GM21390 (cell line): ENCODE results near the gene NMNAT1.
"Not testable (repeated sequence)": the region's sequence is repeated elsewhere in the genome, so short reads cannot be mapped to it uniquely, and the experiment has no call there.

Experiments used
- ATAC-seq: cut with Tn5 transposase; IDR thresholded peaks from one replicate; pipeline ENCODE4 v1.9.1; 2021; ENCODE audit not compliant: unreplicated experiment

Gene NMNAT1

GRCh38 chr1:9917901-9918300 is 25.4 kb upstream of the NMNAT1 start:
- no peak for ATAC-seq

- no peak for ATAC-seq
These were observed 22.7 kb upstream of the NMNAT1 start for GRCh38 chr1:9920606-9921005.

- ATAC-seq, result no peak
These were observed 20.9 kb upstream of the NMNAT1 start for GRCh38 chr1:9922342-9922741.

GRCh38 chr1:9927259-9927658 is 16.0 kb upstream of the NMNAT1 start:
- ATAC-seq, result no peak

DNA sequence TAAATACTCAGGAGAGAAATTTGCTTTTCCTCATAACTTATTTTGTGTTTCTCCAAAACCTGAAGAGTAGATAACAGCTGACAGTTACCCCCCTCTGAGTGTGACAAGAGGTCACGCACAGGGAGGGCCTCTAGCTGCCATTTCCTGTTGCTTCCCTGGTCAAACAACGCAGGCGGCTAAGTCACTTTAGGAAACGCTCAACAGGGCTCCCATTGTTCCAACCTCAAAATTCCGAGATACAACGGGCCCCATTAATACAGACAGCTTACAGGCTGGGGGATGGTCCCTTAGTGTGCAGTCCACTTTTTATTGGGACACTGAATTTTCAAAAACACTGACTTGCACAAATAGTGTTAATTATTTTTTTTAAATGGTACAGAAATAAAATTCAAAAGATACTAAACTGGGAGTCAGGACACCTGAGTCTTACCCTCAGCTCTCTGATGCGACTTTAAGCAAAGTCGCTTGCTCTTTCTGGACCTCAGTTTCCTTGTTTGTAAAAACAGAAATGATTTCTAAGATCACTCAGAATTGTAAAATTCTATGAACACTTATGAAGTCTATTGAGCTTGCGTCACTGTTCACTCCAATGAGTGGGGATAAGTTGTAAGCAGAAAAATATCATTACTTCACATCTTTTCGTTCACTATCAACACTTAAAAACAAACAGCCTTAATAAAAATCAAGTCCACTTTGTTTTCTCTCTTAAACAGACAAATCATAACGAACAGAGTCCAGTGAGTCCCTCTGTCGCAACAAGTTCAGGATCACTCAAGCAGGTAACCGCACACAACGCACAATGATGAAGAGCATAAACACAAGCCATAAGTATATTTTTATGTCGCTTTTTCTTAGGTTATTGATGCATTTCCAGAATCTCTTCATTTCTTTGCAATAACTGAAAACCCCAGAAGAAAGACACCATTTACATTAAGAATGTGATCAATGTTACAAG is 13.6 kb upstream of the NMNAT1 start:
- ATAC-seq, result no peak

- peak; percentile 23 for ATAC-seq
These were observed 806 bp upstream of the NMNAT1 start for GRCh38 chr1:9942399-9942938.

GRCh38 chr1:9946315-9946714 is 3.0 kb downstream of the NMNAT1 start:
- no peak for ATAC-seq

DNA sequence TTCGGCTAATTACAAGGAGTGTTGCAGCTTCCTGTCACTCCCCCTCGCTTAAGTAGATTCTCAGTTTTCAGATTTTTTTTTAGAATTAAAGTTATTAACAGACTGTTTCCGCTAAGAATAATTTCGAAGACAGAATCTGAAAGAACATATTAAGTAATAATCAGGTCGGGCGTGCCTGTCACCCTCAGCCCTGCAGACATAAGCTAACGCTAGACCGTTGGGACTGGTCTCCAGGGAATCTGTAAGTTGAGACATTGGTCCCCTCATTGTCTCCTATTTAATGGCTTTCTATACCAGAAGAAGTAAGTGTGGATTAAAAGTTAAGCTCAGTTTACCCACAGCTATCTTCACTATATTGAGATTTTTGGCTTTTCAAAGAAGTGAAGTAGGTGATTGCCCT is 14.5 kb downstream of the NMNAT1 start:
- ATAC-seq, result no peak

- ATAC-seq, result no peak
These were observed 16.7 kb downstream of the NMNAT1 start for GRCh38 chr1:9960011-9960410.

DNA sequence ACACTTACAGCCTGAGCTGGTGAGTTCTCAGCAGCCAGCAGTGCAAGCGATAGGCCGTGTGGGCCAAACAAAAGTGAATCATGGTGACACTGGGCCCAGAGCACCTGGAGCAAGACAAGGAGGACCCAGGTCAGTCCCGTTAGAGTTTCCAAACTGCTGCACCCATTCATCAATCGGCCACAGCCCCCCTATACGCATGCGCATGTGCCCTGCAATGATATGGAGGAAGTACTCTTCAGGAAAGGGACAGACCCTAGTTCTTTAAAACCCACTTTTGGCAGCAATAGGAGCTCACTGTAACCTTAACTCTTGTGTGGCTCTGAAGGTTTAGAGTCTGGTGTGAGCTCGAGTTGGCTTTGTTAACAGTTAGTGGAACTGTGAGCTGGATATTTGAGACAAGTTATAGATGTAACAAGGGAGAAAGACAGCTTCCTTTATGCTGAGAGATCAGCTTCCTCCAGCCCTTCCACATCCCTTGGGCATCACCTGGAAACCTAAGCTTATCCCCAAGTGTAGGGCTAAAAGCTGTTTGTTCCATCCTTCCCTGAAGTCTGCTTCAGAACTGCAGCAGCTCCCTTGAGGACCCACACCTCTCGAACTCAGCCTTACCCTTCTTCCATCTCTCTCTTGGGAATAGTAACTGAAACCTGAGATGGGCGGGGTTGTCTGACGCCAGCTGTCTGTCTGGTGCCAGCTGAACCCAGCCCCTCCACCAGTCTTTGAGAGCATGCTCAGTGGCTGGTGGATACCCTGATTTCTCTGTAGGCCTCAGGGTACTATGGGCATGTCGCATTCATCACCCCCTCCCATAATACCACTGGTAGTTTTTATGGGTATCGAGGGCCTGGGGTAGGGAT is 17.7 kb downstream of the NMNAT1 start:
- no peak for ATAC-seq

- no peak for ATAC-seq
These were observed 41.0 kb downstream of the NMNAT1 start for GRCh38 chr1:9984253-9984652.

DNA sequence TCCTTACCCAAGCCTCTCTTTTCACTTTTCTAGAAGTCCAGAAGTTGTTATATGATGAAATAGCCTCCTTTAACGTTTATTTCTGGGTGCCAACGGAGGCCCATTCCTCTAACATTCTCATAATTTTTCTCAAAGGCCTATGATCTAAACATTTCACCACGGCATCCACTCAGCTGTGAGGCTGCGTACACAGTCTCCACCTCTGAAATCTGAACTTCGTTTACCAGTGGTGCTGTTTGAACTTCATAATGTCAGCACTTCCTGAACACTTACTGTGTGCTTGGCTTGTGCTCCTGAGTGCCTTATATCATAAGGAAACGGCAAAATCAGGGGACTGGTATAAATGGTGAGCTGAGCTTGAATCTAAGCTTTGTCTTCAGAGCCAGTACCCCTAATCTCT is 41.7 kb downstream of the NMNAT1 start:
- ATAC-seq, result no peak

- ATAC-seq, result no peak
These were observed 46.5 kb downstream of the NMNAT1 start for GRCh38 chr1:9989773-9990172.

- ATAC-seq, result no peak
These were observed 47.7 kb downstream of the NMNAT1 start for GRCh38 chr1:9990944-9991343.

- no peak for ATAC-seq
These were observed 49.6 kb downstream of the NMNAT1 start for GRCh38 chr1:9992910-9993309.

DNA sequence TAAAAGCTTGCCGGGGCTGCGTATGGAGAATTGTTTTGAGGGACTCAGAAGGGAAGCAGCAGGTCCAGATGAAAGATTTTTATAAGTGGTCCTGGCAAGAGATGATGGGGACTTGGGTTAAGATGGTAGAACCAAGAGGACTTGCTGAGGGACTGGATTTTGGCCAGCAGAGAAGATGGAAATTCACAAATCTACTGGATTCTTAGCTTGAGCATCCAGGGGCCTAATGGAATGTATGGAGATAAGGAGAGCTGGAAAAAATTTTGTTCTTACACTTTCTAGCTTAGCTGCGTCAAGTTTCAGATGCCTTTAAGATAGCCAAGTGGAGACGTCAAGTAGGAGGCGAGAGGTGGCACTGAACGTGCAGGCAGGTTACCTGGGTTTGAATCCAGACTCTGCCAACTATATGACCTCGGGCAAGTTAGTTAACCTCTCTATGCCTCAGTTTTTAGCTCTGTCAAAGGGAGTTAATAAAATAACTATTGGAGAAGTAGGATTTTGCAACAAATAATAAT is 50.3 kb downstream of the NMNAT1 start:
- ATAC-seq, result no peak

DNA sequence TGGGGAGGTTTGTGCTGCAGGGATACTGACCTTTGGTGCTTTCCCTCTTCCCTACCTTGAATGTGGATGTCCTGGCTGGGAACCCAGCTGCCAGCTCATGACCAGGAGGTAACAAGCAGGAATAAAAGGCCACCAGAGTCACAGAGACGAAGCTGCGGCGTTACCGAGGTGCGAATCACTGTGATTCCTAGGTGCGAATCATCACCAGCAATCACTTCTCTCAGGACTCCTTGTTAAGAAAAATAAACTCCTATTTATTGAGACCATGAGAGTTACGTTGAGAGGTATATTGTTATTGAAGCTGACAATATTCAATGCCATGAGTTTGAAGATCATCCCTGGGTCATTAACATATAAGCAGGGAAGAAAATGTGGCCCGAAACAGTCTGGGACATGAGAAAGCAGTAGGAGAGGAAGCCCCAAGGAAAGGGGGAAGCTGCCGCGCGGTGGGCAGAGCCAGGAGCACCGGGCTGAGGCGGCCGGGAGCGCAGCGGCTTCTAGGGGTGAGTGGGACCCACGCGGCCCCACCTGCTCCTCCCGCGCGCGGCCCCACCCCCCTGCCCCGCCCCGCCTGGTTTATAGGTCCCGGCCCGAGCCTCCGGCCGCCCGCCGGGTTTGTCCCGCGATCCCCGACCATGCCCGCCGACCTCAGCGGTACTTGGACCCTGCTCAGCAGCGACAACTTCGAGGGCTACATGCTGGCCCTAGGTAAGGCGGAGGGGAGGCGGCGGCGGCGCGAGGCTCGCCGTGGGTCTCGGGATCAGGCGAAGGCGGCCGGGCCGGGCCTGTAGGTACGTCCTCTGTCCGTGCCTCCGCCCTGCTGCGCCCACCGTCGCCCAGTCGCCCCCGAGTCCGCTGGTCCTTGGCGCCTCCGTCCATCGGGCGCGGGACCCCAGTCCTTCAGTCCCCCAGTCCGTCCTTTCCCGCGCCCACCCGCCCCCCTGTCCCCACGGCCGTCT is 53.6 kb downstream of the NMNAT1 start, which contains the start of gene RBP7:
TSS of gene RBP7 (plus strand) at position 605 of the 959 bp plus-strand sequence. CDS start at position 636, 31 bp downstream.
- ATAC-seq, result no peak

- no peak for ATAC-seq
These were observed 57.9 kb downstream of the NMNAT1 start for GRCh38 chr1:10001016-10001665.

DNA sequence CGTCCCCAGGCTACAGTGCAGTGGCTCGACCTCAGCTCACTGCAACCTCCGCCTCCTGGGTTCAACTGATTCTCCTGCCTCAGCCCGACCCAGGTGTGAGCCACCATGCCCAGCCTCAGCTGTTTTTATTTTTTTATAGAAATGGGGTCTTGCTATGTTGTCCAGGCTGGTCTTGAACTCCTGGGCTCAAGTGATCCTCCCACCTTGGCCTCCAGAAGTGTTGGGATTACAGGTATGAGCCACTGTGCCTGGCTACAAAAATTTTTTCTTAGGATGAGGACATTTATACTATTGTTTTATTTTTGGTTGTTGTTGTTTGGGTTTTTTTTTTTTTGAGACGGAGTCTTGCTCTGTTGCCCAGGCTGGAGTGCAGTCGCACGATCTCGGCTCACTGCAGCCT is 62.0 kb downstream of the NMNAT1 start:
- not testable (repeated sequence) for ATAC-seq

- no peak for ATAC-seq
These were observed 63.9 kb downstream of the NMNAT1 start for GRCh38 chr1:10007169-10007568.
